ENCODE measurements around the gene PPP1R10. TPM values are rescaled to one million over a fixed set of nuclear protein-coding genes. Genes with fewer than 3 reads are reported as not detected.

PPP1R10 gene
- total and polyA plus RNA-seq, 2 of the 13 experiments (the other 11 are each of a cell fraction or from before 2014, with no cell fraction given): 26.3 to 38.4 TPM

GRCh38 chr6:30647242-30648116 lies 30.4 kb upstream of the PPP1R10 start (continued):
- TF ChIP-seq ZBTB39 (CRISPR knock-in tag; IDR thresholded peaks at IDR 0.05): peak; percentile 91
- TF ChIP-seq ATF1 (CRISPR knock-in tag; IDR thresholded peaks at IDR 0.05): no peak
- peak; percentile 97 for TF ChIP-seq DMAP1 (CRISPR knock-in tag; IDR thresholded peaks at IDR 0.05)
- TF ChIP-seq CREB1 (IDR thresholded peaks at IDR 0.05): no peak
- TF ChIP-seq CREB1 (CRISPR knock-in tag; IDR thresholded peaks at IDR 0.05): no peak
- peak; percentile 78; the same call in 1 of the 2 replicates for TF ChIP-seq ZNF431 (CRISPR knock-in tag; IDR thresholded peaks at IDR 0.05; ENCODE audit: borderline replicate concordance, low read depth)
- peak; percentile 75; the same call in 1 of the 2 replicates for TF ChIP-seq REPIN1 (CRISPR knock-in tag; IDR thresholded peaks at IDR 0.05; ENCODE audit: borderline replicate concordance, low read depth)
- TF ChIP-seq NCOA2 (CRISPR knock-in tag; IDR thresholded peaks at IDR 0.05): peak; percentile 37; the same call in 1 of the 2 replicates
- TF ChIP-seq MED13 (CRISPR knock-in tag; IDR thresholded peaks at IDR 0.05): peak; percentile 95
- peak; percentile 84 for TF ChIP-seq ZNF761 (CRISPR knock-in tag; conservative IDR thresholded peaks at IDR 0.05)
- no peak for TF ChIP-seq NONO (IDR thresholded peaks at IDR 0.05)
- TF ChIP-seq NONO (CRISPR knock-in tag; conservative IDR thresholded peaks at IDR 0.05): peak; percentile 99
- TF ChIP-seq RFXAP (CRISPR knock-in tag; IDR thresholded peaks at IDR 0.05; ENCODE audit: borderline replicate concordance): peak; percentile 94
- TF ChIP-seq ZNF263 (CRISPR knock-in tag; IDR thresholded peaks at IDR 0.05): peak; percentile 92
- TF ChIP-seq RFX5 (IDR thresholded peaks at IDR 0.05; ENCODE audit: low read depth, low read length): no peak; the same call in 1 of the 2 replicates
- peak; percentile 90; the same call in 1 of the 2 replicates for TF ChIP-seq ZNF224 (CRISPR knock-in tag; IDR thresholded peaks at IDR 0.05)
- 0 out of 2 replicates have a peak, but pooled peaks have one; percentile 27 for TF ChIP-seq FLYWCH1 (CRISPR knock-in tag; IDR thresholded peaks at IDR 0.05)
- TF ChIP-seq JUN (CRISPR knock-in tag; IDR thresholded peaks at IDR 0.05): peak; percentile 32; the same call in 1 of the 2 replicates
- TF ChIP-seq DRAP1 (CRISPR knock-in tag; IDR thresholded peaks at IDR 0.05): peak; percentile 72
- no peak for TF ChIP-seq ZFP36L1 (CRISPR knock-in tag; IDR thresholded peaks at IDR 0.05)
- peak; percentile 17 for TF ChIP-seq ZFP36L2 (CRISPR knock-in tag; IDR thresholded peaks at IDR 0.05)
- TF ChIP-seq TOPORS (CRISPR knock-in tag; IDR thresholded peaks at IDR 0.05): no peak
- TF ChIP-seq XRCC5 (optimal IDR thresholded peaks at IDR 0.05; ENCODE audit: low read length): no peak
- no peak for TF ChIP-seq CBX2 (IDR thresholded peaks at IDR 0.05; ENCODE audit: low read depth, low read length)
- peak; percentile 70; the same call in 1 of the 2 replicates for TF ChIP-seq CBX2 (CRISPR knock-in tag; IDR thresholded peaks at IDR 0.05; ENCODE audit: low read depth)
- TF ChIP-seq ZNF782 (CRISPR knock-in tag; IDR thresholded peaks at IDR 0.05; ENCODE audit: borderline replicate concordance): peak; percentile 96
- TF ChIP-seq THAP11 (CRISPR knock-in tag; IDR thresholded peaks at IDR 0.05): peak; percentile 83
- peak; percentile 90; the same call in 1 of the 2 replicates for TF ChIP-seq MEIS1 (CRISPR knock-in tag; IDR thresholded peaks at IDR 0.05; ENCODE audit: borderline replicate concordance)
- TF ChIP-seq TGIF2 (CRISPR knock-in tag; IDR thresholded peaks at IDR 0.05): peak; percentile 63; the same call in 1 of the 2 replicates
- peak; percentile 91; the same call in 1 of the 2 replicates for TF ChIP-seq ZNF230 (CRISPR knock-in tag; IDR thresholded peaks at IDR 0.05)
- TF ChIP-seq PTBP1 (IDR thresholded peaks at IDR 0.05; ENCODE audit: low read depth, low read length, poor library complexity, severe bottlenecking): peak; percentile 32
- no peak for TF ChIP-seq HHEX (CRISPR knock-in tag; IDR thresholded peaks at IDR 0.05)
